ENCODE results near the gene EMC10.

DNA sequence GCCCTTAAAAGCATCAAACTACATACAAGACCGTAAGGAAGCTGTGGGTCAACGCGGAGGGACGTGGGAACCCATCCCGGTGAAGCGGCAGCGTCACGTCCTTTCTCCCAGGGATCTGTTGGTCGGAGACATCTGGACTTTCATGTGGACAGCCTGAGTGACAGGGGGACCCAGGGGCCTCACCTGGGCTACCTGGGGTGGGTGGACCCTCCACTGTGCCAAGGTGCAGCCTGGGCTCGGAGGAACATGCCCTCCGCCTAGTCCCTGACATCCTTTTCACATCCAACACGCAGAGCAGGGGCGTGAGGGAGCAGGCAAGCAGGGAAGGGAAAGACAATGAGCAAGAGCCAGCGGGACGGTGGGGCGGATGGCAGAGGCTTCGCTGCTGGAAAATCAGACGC lies 14.1 kb downstream of the EMC10 start:
- no peak for TF ChIP-seq CTCF (conservative IDR thresholded peaks at IDR 0.05; ENCODE audit: low read depth, low read length)
- no peak for TF ChIP-seq EZH2 (IDR thresholded peaks at IDR 0.05; ENCODE audit: borderline replicate concordance, low read depth, low read length, poor library complexity, severe bottlenecking)
